Psoas muscle (tissue), 8 donors: ENCODE results near the gene CMTR1. TPM values are rescaled to one million over a fixed set of nuclear protein-coding genes. Genes with fewer than 3 reads are reported as not detected.
"Not testable (repeated sequence)": the region's sequence is repeated elsewhere in the genome, so short reads cannot be mapped to it uniquely, and the experiment has no call there.

Source experiments
- ATAC-seq, 4 donors: fragments of 200-7000 bp; cut with Tn5 transposase; one replicate each; pipeline ENCODE4 v1.9.1; 2020; ENCODE audit warnings: moderate library complexity in 3 of 4, mild to moderate bottlenecking in 2 of 4
- DNase-seq, 2 donors: peaks; one replicate each; pipeline ENCODE4 v3.0.0-alpha.2; 2020
- H3K27ac ChIP-seq: fragments of 200-600 bp; one replicate; pipeline ENCODE4 v1.8.0; 2022
- H3K27me3 ChIP-seq, 3 donors: fragments of 200-600 bp in 1 of 3; one replicate each; pipeline versions ENCODE4 v1.6.1 to v1.8.0; 2013 to 2022; ENCODE audit warnings: low read length in 2 of 3, mild to moderate bottlenecking in 2 of 3, moderate library complexity in 1 of 3; ENCODE audit not compliant: insufficient read depth in 3 of 3
- H3K36me3 ChIP-seq, 2 donors: fragments of 200-600 bp in 1 of 2; one replicate each; pipeline versions ENCODE4 v1.6.1 to v1.8.0; 2013 to 2022; ENCODE audit warnings: low read depth in 1 of 2, mild to moderate bottlenecking in 1 of 2, moderate library complexity in 1 of 2; ENCODE audit not compliant: insufficient read depth in 1 of 2
- H3K4me1 ChIP-seq: fragments of 200-600 bp; one replicate; pipeline ENCODE4 v1.8.0; 2022
- H3K4me3 ChIP-seq: fragments of 200-600 bp; one replicate; pipeline ENCODE4 v1.8.0; 2022; ENCODE audit warnings: mild to moderate bottlenecking
- H3K9me3 ChIP-seq: fragments of 200-600 bp; one replicate; pipeline ENCODE4 v1.8.0; 2022
- WGBS, 3 donors: extraction: QIAGEN DNeasy Blood & Tissue Kit; methylation state at CpG; one replicate each; pipeline versions ENCODE4 v1.1.6 to v1.1.7; 2013; 5-methylcytosine and 5-hydroxymethylcytosine counted together
- intact Hi-C, 2 donors: fragments of 100-400 bp; cut with DNase I; formaldehyde crosslinking; loops; one replicate each; pipeline versions ENCODE4 v1.11.0 to v1.14.2; 2022
- polyA plus RNA-seq, 3 donors: library from polyadenylated mRNA; stranded (reverse); fragments of 200-250 nt; gene quantifications; one replicate each; pipeline ENCODE4 v1.2.3, GENCODE V29; 2013
- total RNA-seq, 4 donors: library from RNA; stranded (reverse); fragmentation: NEBNext Ultra II Directional in 2 of 4; extraction: Animal tissue kit (Norgen Biotek cat#: 25700) in 2 of 4; gene quantifications; one replicate each; pipeline versions ENCODE4 v1.2.1 to v1.2.4, GENCODE V29; 2021 to 2023
- TF ChIP-seq, protein P1 (sequence below): fragments of 200-600 bp; IDR thresholded peaks from one replicate; pipeline ENCODE4 v1.8.0; 2022; ENCODE audit warnings: antibody characterized with exemption
- donor health status: healthy with polysubstance abuse.
- donor health status: DM: no; HTN: no; CAD: no; lungs with moderate emphysema.
- donor health status: Bipolar disorder and iron deficiency.
- donor health status: healthy.
- donor health status: DM: yes; HTN: yes; CAD: no.
- donor health status: DM: no; HTN: no; CAD: no.
- donor health status: DM: no; HTN: no; CAD: no.
- donor health status: DM: yes; HTN: yes; CAD: no.

CMTR1 gene
- total and polyA plus RNA-seq, 7 donors, result 8.8 to 29.9 (median 24.4) TPM

- no peak for ATAC-seq
- Histone ChIP-seq H3K27ac (no peak overlapping the region), H3K4me3 (no peak overlapping the region), H3K4me1 (no peaks in the 10 kb centered on the region), H3K27me3 (no peaks in the 10 kb centered on the region), H3K36me3 (no peaks in the 10 kb centered on the region), H3K9me3 (no peaks in the 10 kb centered on the region)
- TF ChIP-seq, protein P1, sequence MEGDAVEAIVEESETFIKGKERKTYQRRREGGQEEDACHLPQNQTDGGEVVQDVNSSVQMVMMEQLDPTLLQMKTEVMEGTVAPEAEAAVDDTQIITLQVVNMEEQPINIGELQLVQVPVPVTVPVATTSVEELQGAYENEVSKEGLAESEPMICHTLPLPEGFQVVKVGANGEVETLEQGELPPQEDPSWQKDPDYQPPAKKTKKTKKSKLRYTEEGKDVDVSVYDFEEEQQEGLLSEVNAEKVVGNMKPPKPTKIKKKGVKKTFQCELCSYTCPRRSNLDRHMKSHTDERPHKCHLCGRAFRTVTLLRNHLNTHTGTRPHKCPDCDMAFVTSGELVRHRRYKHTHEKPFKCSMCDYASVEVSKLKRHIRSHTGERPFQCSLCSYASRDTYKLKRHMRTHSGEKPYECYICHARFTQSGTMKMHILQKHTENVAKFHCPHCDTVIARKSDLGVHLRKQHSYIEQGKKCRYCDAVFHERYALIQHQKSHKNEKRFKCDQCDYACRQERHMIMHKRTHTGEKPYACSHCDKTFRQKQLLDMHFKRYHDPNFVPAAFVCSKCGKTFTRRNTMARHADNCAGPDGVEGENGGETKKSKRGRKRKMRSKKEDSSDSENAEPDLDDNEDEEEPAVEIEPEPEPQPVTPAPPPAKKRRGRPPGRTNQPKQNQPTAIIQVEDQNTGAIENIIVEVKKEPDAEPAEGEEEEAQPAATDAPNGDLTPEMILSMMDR, result no peak
- intact Hi-C loops, result no loop called here
- no peak for DNase-seq
- WGBS, 3 donors, result 54 to 76% (median 64%) methylated on average over 4 of the region's 4 CpGs
Measured at GRCh38 chr6:37399795-37400490, 33.1 kb upstream of the CMTR1 start.

GRCh38 chr6:37401658-37402057, 31.4 kb upstream of the CMTR1 start:
- H3K27ac ChIP-seq, ATAC-seq, intact Hi-C loops, H3K27me3 ChIP-seq, H3K9me3 ChIP-seq, H3K4me3 ChIP-seq, DNase-seq, H3K36me3 ChIP-seq, H3K4me1 ChIP-seq: not testable (repeated sequence)

DNA sequence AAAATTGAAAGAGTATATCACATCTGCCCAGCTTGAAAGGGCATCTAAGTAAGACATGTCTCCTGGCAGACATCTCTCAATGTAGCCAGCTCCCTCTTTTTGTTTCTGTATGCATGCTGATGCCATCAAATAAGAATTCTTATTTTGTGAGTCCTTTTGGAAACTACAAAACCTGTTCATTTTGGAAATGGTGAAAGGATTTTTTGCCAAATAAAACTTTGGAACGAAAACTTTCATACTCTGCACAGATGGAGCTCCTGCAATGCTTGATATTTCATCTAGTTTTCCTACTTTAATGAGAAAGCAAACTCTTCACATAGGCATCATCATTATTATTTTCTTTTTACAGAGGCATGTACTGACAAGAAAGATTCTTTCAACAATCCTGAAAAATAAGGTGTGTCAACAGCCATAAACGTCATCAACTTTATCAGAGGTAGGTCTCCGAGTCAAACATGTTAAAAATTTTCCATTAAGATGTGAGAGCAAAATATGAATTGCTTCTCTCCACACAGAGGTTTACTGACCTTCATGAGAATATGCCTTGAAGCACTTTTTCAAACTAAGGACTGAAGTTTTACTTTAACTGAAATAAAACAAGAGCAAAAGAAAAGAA, 26.2 kb upstream of the CMTR1 start:
- TF ChIP-seq, protein P1, result no peak
- WGBS, 3 donors, result 58 to 72% (median 64%) methylated on average over 3 of the region's 3 CpGs
- H3K36me3 ChIP-seq, result no peaks in the 10 kb centered on the region
- no peak overlapping the region for H3K27ac ChIP-seq
- no peaks in the 10 kb centered on the region for H3K4me1 ChIP-seq
- H3K27me3 ChIP-seq, result peaks cover 0 to 2% (median 0%) of the 10 kb centered on the region in 3 donors
- no peak for ATAC-seq
- DNase-seq, result no peak
- intact Hi-C loops, result no loop called here
- no peak overlapping the region for H3K4me3 ChIP-seq
- no peaks in the 10 kb centered on the region for H3K9me3 ChIP-seq

DNA sequence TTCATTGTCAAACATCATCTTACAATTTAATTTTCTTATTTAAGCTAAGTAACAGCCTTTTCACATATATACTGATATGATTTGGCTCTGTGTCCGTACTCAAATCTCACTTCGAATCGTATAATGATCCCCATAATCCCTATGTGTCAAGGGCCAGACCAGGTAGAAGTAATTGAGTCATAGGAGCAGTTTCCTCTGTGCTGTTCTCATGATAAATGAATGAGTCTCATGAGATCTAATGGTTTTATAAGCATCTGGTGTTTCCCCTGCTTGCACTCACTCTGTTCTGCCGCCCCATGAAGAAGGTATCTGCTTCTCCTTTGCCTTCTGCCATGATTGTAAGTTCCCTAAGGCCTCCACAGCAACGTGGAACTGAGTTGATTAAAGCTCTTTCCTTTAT, 25.1 kb upstream of the CMTR1 start:
- Histone ChIP-seq H3K4me1 (no peaks in the 10 kb centered on the region), H3K27ac (no peak overlapping the region), H3K36me3 (no peaks in the 10 kb centered on the region), H3K27me3 (peaks cover 0 to 2% (median 0%) of the 10 kb centered on the region in 3 donors), H3K9me3 (no peaks in the 10 kb centered on the region), H3K4me3 (no peak overlapping the region)
- TF ChIP-seq, protein P1, result no peak
- no peak for DNase-seq
- no peak for ATAC-seq
- WGBS, 3 donors, result 56 to 60% (median 57%) methylated on average over 5 of the region's 5 CpGs
- intact Hi-C loops, result no loop called here

- WGBS, 3 donors, result 88 to 98% (median 90%) methylated on average over 1 of the region's 1 CpG
- H3K4me3 ChIP-seq, result no peak overlapping the region
- no peaks in the 10 kb centered on the region for H3K9me3 ChIP-seq
- TF ChIP-seq, protein P1, result no peak
- no peaks in the 10 kb centered on the region for H3K36me3 ChIP-seq
- no peak overlapping the region for H3K27ac ChIP-seq
- no peaks in the 10 kb centered on the region for H3K4me1 ChIP-seq
- H3K27me3 ChIP-seq, result peaks cover 0 to 2% (median 0%) of the 10 kb centered on the region in 3 donors
- ATAC-seq (no peak), DNase-seq (no peak)
- intact Hi-C loops, result no loop called here
Measured at GRCh38 chr6:37409501-37409900, 23.5 kb upstream of the CMTR1 start.
